T47D (cell line): ENCODE results near the gene ZDHHC8.

ENCODE experiments used
- DNase-seq, 2 experiments: peaks; one replicate each; pipeline versions ENCODE4 v3.0.0 to v3.0.0-alpha.2; 2011 to 2012; ENCODE audit warnings: low read depth in 1 of 2, low spot score in 1 of 2
- JUND ChIP-seq: IDR thresholded peaks from 2 replicates; pipeline ENCODE4 v1.6.1; 2012; ENCODE audit warnings: low read depth
- in situ Hi-C: cut with HindIII; loops from 2 replicates; pipeline ENCODE4 v1.10.0; 2016; ENCODE audit warnings: low sequenced_read_pairs, low pct_unique_long_range_greater_than_20kb

Gene ZDHHC8

GRCh38 chr22:20181194-20181883 is 49.7 kb downstream of the ZDHHC8 start:
- no peak for TF ChIP-seq JUND
- in situ Hi-C loops: no loop called here
- no peak for DNase-seq

- DNase-seq: no peak
- in situ Hi-C loops: no loop called here
- no peak for TF ChIP-seq JUND
These were observed 50.3 kb downstream of the ZDHHC8 start for GRCh38 chr22:20181884-20182236.

- no peak for DNase-seq
- in situ Hi-C loops: no loop called here
- TF ChIP-seq JUND: no peak
These were observed 50.8 kb downstream of the ZDHHC8 start for GRCh38 chr22:20182365-20182764.

- DNase-seq: no peak
- in situ Hi-C loops: no loop called here
These were observed 51.5 kb downstream of the ZDHHC8 start for GRCh38 chr22:20183101-20183500.

GRCh38 chr22:20183823-20184222 is 52.2 kb downstream of the ZDHHC8 start:
- no peak for DNase-seq
- no peak for TF ChIP-seq JUND
- in situ Hi-C loops: no loop called here

More at GRCh38 chr22:20183101-20183500, 51.5 kb downstream of the ZDHHC8 start:
- TF ChIP-seq JUND: no peak

- no peak for TF ChIP-seq JUND
- in situ Hi-C loops: no loop called here
- DNase-seq: no peak
These were observed 53.0 kb downstream of the ZDHHC8 start for GRCh38 chr22:20184501-20185165.

- in situ Hi-C loops: no loop called here
- TF ChIP-seq JUND: no peak
These were observed 54.1 kb downstream of the ZDHHC8 start for GRCh38 chr22:20185750-20186149.

GRCh38 chr22:20186183-20186870 is 54.7 kb downstream of the ZDHHC8 start:
- DNase-seq: no peak
- in situ Hi-C loops: no loop called here
- TF ChIP-seq JUND: no peak

More at GRCh38 chr22:20185750-20186149, 54.1 kb downstream of the ZDHHC8 start:
- no peak for DNase-seq

- no peak for DNase-seq
- no peak for TF ChIP-seq JUND
- in situ Hi-C loops: no loop called here
These were observed 55.4 kb downstream of the ZDHHC8 start for GRCh38 chr22:20186871-20187546.

GRCh38 chr22:20187777-20188566 is 56.4 kb downstream of the ZDHHC8 start:
- in situ Hi-C loops: no loop called here
- TF ChIP-seq JUND: no peak
- DNase-seq: no peak

GRCh38 chr22:20188567-20188877 is 56.9 kb downstream of the ZDHHC8 start:
- in situ Hi-C loops: no loop called here
- no peak for TF ChIP-seq JUND
- DNase-seq: no peak

GRCh38 chr22:20191000-20191515 is 59.5 kb downstream of the ZDHHC8 start:
- peak; percentile 39 to 51 for DNase-seq
- in situ Hi-C loops: no loop called here
- TF ChIP-seq JUND: no peak
